Forelimb muscle (tissue), 1 donor: ENCODE measurements around the gene TRIM72. TPM values are rescaled to one million over a fixed set of nuclear protein-coding genes. Genes with fewer than 3 reads are reported as not detected.
"Not testable (repeated sequence)": the region's sequence is repeated elsewhere in the genome, so short reads cannot be mapped to it uniquely, and the experiment has no call there.

ENCODE experiments used
- DNase-seq: peaks from one replicate; pipeline ENCODE4 v3.0.0-alpha.2; 2013; ENCODE audit warnings: low read depth
- polyA plus RNA-seq: library from polyadenylated mRNA; unstranded; fragments of 120-200 nt; gene quantifications from one replicate; pipeline ENCODE4 v1.2.1, GENCODE V29; 2013; ENCODE audit not compliant: insufficient read length

Gene TRIM72, protein sequence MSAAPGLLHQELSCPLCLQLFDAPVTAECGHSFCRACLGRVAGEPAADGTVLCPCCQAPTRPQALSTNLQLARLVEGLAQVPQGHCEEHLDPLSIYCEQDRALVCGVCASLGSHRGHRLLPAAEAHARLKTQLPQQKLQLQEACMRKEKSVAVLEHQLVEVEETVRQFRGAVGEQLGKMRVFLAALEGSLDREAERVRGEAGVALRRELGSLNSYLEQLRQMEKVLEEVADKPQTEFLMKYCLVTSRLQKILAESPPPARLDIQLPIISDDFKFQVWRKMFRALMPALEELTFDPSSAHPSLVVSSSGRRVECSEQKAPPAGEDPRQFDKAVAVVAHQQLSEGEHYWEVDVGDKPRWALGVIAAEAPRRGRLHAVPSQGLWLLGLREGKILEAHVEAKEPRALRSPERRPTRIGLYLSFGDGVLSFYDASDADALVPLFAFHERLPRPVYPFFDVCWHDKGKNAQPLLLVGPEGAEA
- 82.7 TPM for polyA plus RNA-seq

DNA sequence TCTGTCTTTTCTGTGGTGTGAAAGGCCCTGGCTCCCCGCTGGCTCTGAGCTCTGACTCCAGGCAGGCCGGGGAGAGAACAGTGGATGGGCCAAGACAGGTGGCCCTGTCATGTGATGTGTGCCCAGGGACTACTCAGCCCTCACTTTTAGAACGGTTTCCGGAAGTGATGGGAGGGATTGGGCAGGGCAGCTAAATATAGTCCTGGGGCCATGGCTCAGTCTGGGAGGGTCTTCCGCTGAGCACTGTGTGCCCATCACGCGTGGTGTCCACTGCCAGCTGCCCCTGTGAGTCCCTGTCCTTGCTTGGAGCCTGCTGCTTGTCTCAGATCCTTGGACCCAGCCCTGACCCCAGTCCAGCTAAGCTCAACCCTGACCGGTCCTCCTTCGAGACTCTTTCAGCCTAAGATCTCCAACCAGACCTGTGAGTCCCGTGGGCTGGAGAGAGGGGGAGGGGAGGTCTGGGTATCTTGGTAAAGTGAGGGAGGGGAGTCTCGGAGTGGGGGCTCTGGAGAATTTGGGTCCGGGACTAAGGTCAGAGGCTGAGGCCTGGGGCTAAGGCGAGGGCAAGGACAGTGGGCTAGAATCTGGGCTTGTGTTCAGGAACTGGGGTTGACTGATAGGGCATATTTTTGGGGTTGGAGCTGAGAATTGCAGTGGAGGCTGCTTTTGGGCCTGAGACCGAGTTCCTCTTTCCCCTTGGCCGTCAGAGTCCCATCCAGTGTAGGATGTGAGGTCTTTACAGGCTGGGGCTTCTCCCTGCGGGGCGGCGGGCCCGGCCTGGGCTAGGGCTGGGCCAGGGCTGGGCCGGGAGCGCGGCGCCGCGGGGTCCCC, at the start of gene TRIM72:
TSS of gene TRIM72 (plus strand) at position 243 of the 831 bp plus-strand sequence. CDS start 620 bp downstream, outside the sequence.
- peak; percentile 26 for DNase-seq

DNA sequence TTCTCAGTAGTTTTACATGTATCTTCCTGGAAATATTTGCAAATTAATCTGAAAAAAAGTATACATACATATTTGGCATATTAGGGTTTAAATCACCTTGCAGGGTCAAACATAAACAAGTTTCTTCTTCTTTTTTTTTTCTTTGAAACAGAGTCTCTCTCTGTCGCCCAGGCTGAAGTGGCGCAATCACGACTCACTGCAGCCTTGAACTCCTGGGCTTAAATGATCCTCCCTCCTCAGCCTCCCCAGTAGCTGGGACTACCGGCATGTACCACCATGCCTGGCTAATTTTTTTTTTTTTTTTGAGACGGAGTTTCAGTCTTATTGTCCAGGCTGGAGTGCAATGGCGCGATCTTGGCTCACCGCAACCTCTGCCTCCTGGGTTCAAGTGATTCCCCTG, 46.6 kb upstream of the TRIM72 start:
- DNase-seq = no peak

DNA sequence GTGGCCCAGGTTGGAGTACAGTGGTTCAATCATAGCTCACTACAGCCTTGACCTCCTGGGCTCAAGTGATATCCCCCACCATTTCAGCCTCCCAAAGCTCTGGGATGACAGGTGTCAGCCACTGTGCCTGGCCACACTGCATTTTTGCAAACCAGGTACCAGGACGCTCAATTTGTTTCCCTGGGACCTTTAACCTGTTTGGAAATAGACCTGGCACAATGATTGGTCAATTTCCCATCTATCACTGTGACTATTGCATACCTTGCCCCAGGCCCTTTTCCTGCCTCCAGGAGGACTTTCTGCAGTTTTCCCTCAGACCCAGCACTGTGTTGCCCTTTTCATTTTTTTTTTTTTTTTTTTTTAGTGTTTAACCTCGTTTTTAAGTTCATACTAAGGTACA, 45.1 kb upstream of the TRIM72 start:
- DNase-seq = no peak

DNA sequence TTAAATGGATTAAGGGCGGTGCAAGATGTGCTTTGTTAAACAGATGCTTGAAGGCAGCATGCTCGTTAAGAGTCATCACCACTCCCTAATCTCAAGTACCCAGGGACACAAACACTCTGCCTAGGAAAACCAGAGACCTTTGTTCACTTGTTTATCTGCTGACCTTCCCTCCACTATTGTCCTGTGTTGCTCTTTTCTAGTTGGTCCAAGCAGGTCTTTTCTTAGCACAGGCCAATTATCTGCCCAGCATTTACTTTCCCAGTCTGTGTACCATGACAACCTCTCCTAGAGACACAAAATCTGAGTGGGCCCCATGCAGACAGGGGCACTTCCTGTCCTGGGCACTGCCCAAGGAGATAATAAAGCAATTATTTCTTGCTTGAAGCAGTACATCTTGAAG, 43.9 kb upstream of the TRIM72 start:
- not testable (repeated sequence) for DNase-seq

DNA sequence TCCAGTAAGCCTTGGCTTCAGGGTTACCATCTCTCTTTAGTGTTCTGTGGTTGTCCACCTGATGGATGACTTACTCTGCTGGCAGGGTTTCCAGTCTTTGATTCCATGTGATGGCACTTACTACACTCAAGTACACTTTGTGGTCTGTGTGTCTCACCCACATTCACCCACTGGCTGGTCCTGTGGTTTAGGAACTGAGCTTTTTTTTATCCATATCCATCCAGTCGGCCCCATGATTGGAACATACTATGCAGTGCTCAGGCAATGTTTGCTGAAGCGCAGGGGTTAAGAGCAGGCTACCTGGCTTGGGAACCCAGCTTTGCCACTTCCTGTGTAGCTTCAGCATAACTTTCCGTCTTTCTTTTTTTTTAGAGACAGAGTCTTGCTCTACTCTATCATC, 36.8 kb upstream of the TRIM72 start:
- no peak for DNase-seq

DNA sequence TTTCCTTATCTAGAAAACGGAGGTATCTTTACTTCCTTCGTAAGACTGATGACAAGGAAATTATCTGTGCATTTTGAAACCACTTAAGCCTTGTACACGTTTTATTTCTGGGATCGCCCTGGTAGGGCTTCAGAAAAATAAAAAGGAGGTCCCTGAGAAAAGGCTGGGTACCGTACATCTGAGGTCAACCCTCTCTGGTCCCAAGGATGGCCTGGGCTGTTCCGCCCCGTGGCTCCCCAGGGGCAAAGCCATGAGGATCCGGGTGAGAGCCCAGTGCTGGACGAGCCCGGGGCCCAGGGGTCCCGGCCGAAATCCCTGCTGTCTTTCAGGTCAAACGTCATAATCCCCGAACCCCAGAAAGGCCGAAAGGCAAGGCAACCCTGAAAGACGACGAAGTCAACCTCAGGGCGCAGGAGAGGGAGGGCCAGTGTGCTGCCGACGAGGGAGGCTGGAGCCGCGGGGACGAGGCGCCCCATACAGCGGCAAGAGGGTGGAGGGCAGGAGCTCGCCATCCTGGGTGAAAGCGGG, 34.6 kb upstream of the TRIM72 start:
- DNase-seq = no peak

DNA sequence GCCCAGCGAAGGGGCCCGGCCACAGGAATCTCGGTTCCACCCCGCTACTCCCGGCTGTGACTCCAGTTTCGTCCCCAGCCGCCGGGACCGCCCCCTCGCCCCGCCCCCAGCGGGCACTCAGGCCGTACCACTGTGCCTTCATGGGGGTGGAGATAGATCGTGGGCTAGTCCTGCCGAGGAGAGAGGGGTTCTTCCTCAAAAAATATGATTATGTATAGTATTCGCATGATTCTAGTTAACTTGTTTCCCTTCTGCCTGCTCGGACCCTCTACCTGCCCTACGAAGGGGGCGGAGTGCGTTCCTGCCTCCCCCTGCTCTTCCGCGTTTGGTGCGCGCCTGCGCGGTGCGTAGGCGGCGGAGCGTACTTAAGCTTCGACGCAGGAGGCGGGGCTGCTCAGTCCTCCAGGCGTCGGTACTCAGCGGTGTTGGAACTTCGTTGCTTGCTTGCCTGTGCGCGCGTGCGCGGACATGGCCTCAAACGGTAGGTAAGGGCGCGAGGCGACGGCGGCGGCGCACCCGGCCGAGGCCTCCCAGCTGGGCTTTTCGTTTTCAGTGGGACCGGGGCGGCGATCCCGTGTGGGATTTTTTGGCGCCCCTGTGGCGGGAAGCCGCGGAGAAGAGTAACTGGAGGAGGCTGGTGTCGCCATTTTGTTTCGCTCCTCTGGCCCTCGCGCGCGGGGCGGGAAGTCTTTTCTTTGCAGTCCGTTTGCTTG, 34.0 kb upstream of the TRIM72 start, which contains the start of gene FUS:
TSS of gene FUS (plus strand) at position 393 of the 713 bp plus-strand sequence. CDS start at position 469, 76 bp downstream.
- DNase-seq = peak; percentile 88

DNA sequence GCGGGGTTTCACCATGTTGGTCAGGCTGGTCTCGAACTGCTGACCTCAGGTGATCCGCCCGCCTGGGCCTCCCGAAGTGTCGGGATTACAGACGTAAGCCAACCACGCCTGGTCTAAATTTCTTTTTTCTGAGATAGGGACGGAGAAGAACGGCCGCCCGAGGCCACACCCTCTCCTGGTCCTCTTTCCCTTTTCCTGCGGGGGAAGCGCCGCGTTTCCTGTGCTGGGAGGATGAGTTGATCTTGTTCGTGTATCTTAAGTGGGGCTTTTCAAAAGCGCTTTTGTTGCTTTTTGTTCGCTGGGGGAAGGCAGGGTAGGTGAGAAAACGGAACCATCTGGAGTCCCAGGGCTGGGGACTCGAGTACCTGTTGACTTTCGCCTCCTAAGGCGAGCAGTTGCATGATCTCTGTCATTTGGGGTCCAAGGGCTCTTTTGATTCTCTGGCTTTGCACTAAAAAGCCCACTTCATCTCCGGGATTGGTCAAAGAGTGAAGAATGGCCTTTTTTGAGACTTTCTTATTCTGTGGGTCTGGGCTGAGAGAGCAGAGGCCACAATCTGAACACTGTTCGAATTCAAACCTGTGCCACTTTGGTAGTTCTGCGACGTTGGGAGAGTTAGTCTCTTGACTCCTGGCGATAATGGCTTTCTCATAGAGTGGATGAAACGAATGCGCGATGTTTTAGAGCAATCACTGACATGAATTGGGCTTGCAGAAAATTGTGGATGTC, 32.7 kb upstream of the TRIM72 start:
- no peak for DNase-seq

DNA sequence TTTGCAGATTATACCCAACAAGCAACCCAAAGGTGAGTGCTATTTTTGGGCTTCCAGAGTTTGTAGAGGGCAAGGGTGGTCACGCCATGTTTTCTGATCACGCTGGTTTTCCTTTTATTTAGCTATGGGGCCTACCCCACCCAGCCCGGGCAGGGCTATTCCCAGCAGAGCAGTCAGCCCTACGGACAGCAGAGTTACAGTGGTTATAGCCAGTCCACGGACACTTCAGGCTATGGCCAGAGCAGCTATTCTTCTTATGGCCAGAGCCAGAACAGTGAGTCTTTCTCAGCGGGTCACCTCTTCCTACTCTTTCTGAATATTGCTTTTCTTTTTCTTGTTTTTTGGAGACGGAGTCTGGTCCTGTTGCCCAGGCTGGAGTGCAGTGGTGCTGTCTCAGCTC, 31.5 kb upstream of the TRIM72 start:
- no peak for DNase-seq

DNA sequence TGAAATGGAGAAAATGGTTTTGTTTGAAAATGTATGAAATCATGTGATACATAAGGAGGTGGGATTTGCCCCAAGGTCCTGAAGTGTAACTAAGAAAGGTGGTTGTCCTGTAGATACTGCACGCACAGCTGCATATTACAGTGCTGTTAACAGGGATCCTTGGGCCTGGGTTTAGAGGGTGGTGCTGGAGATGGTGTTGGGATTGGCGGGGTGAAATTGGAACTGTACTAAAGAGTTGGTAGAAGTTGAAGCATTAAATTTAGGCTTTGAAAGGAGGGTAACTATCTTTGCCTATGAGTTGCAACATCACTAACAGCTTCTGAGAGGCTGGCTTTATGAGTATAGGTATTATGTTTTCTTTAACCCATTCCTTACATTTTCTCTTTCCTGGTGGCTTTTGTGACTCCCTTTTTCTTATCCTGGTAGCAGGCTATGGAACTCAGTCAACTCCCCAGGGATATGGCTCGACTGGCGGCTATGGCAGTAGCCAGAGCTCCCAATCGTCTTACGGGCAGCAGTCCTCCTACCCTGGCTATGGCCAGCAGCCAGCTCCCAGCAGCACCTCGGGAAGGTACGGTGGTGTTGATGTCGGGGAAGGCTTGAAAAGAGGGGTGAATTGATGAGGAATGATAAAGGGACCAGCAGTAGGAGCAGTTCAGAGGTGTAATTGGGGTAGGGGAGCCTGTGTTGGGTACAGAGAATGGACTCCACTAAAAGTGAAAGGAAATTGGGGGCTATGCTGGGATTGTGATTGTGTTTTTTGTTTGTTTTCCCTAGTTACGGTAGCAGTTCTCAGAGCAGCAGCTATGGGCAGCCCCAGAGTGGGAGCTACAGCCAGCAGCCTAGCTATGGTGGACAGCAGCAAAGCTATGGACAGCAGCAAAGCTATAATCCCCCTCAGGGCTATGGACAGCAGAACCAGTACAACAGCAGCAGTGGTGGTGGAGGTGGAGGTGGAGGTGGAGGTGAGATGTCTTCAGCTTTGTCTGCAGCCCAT, 30.2 kb upstream of the TRIM72 start:
- DNase-seq = no peak

DNA sequence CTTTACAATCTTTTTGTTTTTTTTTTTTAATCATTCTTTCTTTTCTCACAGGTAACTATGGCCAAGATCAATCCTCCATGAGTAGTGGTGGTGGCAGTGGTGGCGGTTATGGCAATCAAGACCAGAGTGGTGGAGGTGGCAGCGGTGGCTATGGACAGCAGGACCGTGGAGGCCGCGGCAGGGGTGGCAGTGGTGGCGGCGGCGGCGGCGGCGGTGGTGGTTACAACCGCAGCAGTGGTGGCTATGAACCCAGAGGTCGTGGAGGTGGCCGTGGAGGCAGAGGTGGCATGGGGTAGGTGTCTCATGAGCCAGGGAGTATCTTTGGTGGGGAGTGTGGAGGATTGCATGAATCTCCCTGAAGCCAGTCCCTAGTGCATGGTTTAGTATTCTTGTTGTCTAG, 29.0 kb upstream of the TRIM72 start:
- no peak for DNase-seq

DNA sequence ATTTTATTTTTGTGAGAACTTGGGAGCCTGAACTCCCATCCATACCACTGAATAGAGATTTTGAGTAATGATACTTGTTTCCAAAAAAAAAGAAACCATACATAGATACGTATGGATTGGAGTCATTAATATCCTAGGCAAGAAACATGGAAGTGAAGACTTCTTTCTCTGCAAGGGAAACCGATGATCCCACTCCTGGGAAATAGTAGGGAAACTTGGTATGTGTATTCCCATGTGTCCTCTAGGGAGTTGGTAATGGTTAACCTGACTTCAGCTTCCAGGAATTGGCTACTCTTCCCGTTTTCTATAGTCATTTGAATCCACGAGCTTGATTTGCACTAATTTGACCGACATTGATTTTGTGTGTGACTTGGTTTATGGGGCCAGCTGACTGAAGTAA, 28.6 kb upstream of the TRIM72 start:
- no peak for DNase-seq

DNA sequence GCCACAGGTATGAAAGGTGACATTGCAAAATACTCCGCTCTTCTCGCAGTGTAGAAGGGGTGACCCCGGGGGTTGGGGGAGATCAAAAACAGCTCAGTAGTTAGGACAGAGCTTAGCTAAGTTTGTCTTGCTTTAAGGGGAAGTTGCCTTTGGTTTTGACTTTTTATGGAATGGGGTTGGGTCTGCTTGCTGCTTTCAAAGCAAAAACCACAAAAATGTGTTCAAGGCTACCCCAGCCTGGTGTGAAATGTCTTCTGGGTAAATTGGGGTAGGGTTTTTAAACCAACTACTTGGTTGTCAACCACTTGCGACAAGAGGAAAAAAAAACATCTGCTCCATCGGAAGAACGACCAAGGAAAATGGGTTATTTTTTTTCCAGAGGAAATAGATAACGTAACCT, 27.7 kb upstream of the TRIM72 start:
- DNase-seq = no peak

DNA sequence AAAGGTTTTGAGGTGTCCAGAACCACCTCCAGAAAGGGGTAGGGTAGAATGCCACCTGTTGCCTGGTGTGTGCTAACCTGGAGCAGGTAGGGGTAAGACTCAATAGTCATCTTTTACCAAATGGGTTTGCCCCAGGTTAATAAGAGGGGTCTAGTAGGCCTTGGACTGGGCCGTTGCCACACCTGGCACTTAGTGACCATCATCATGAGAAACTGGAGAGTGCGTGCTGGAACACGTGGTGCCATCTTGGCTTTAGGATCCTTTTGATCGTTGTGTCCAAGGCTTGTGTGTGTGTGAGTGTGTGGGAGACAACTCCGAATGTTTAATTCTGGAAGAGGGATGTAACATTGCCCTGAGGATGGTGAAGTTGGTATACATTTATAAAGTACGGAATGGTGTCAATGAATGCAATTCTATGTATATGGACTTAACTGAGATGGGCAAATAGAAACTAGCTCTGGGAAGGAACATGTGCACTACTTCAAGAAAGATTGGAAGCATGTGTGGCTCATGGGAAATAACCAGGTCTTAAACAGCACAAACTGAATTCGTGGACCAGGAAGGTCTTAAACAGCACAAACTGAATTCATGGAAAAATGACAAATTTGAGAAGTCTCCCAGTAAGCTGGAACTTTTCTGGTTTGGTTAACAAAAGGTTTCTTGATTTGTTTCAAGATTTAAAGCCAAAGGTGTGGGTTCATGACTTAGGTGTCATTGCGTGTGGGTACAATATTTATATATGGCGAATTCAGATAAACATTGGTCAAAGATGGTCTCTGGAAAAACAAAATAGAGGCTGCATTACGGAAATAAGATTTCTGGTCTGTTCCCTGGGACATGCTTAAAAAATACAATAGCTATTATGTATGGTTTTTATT, 26.8 kb upstream of the TRIM72 start:
- DNase-seq = no peak

DNA sequence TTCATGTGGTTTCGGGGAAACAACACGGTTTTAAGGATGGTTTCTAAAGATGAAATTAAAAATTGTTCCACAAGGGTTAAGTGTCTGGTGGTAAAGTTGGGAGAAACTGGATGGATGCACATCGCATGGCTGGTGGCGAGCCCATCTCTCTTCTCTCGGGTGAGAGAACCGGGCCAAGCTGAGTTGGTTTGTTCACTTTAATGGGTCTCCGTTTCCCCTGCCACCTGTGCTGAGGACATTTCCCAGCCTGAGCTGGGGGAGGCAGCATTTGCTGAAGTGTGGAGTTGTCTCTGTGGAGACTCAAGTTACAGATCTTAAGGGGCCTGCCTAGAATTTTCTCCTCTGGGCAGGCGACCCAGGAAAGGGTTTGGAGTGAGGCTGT, 26.1 kb upstream of the TRIM72 start:
- DNase-seq = no peak

DNA sequence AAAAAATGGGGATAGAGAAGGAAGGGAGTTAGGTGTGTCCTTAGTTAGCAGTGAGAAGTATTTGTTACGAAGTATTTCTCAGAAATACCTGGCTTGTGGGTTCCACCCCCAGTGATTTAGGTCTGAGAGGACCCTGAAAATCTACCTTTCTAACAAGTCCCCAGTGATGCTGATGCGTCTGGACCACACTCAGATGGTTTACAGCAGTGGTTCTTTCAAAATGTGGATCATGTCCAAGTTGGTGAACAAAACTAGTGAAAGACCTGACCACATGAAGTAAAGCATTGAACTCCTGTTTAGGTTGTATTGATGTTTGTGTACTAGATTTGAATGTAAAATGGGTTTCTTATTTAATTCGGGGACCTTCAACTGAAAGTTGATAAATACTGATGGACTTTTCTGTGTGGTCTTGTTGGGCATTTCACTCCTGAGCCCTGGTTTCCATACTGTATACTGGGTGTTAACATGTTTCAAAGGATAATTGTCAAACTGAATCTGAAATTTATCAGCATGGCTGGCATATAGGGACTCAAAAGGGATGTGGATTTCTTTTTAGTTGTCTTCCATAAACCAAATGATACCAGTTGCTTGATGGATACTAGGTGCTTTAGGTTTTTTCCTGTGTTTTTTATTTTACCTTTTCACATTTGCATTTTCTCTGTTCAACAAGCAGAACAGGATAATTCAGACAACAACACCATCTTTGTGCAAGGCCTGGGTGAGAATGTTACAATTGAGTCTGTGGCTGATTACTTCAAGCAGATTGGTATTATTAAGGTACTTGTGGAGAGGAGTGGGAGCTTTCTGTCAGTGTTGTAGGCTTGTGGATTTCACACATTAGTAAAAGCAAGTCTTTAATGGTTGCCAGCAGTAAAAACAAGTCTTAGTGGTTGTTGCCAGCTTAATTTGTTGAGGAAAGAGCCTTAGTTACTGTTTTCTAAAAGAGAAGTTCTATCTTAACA, 25.2 kb upstream of the TRIM72 start:
- no peak for DNase-seq

DNA sequence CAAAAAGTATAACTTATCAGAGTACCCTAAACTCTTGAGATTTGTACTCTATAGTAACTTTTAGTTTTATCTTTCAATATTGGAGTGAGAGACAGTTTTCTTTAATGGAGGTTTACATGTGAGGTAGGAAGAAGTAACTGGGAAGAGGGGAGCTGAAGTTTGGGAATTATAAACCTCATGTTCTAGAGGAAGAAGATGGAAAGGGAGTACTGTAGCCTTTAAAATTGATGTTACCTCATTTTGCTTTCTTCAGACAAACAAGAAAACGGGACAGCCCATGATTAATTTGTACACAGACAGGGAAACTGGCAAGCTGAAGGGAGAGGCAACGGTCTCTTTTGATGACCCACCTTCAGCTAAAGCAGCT, 24.5 kb upstream of the TRIM72 start:
- no peak for DNase-seq

DNA sequence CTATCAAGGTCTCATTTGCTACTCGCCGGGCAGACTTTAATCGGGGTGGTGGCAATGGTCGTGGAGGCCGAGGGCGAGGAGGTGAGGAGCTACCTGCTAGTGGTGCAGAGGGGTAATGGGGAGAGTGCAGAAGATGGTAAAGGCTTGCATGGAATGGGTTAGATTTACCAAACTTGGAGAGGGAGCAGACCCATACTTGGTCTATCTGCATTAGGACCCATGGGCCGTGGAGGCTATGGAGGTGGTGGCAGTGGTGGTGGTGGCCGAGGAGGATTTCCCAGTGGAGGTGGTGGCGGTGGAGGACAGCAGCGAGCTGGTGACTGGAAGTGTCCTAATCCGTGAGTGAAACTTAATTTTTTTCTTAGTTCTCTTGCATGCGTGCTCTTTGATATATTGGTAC, 23.9 kb upstream of the TRIM72 start:
- no peak for DNase-seq
